NCI-H69 (cell line): ENCODE results near the gene NOL9.
A peak's percentile ranks its signal among the peaks of the same experiment; 100 is the strongest.
"Not testable (repeated sequence)": the region's sequence is repeated elsewhere in the genome, so short reads cannot be mapped to it uniquely, and the experiment has no call there.

ENCODE experiments used
- DNase-seq: peaks from one replicate; lab custom pipeline; 2025; lab: John Stamatoyannopoulos, UW

The NOL9 gene

GRCh38 chr1:6554031-6554906, at the start of gene NOL9:
TSS of gene NOL9 (minus strand) at chr1:6554513. CDS start at chr1:6554502, 11 bp downstream.
- peak; percentile 88 for DNase-seq

GRCh38 chr1:6603238-6603914, 49.1 kb upstream of the NOL9 start:
- no peak for DNase-seq

- DNase-seq: peak; percentile 83
Measured at GRCh38 chr1:6602669-6603237, 48.4 kb upstream of the NOL9 start, which contains the start of gene KLHL21. TSS of gene KLHL21 (minus strand) at chr1:6602869. CDS start at chr1:6602817, 52 bp downstream.

GRCh38 chr1:6601923-6602668, 47.8 kb upstream of the NOL9 start:
- DNase-seq: peak; percentile 58

- peak; percentile 39 for DNase-seq
Measured at GRCh38 chr1:6601049-6601922, 47.0 kb upstream of the NOL9 start.

- peak; percentile 6 for DNase-seq
Measured at GRCh38 chr1:6600410-6601048, 46.2 kb upstream of the NOL9 start.

GRCh38 chr1:6599991-6600390, 45.7 kb upstream of the NOL9 start:
- not testable (repeated sequence) for DNase-seq

- DNase-seq: no peak
Measured at GRCh38 chr1:6599141-6599975, 45.0 kb upstream of the NOL9 start.

GRCh38 chr1:6597777-6598131, 43.4 kb upstream of the NOL9 start:
- no peak for DNase-seq

- no peak for DNase-seq
Measured at GRCh38 chr1:6596886-6597776, 42.8 kb upstream of the NOL9 start.

- no peak for DNase-seq
Measured at GRCh38 chr1:6596351-6596750, 42.0 kb upstream of the NOL9 start.

- peak; percentile 58 for DNase-seq
Measured at GRCh38 chr1:6594977-6595740, 40.8 kb upstream of the NOL9 start.

- DNase-seq: no peak
Measured at GRCh38 chr1:6593810-6594209, 39.5 kb upstream of the NOL9 start.

- no peak for DNase-seq
Measured at GRCh38 chr1:6592865-6593593, 38.7 kb upstream of the NOL9 start.

GRCh38 chr1:6592441-6592840, 38.1 kb upstream of the NOL9 start:
- DNase-seq: no peak

- no peak for DNase-seq
Measured at GRCh38 chr1:6591644-6592043, 37.3 kb upstream of the NOL9 start.

GRCh38 chr1:6591222-6591621, 36.9 kb upstream of the NOL9 start:
- DNase-seq: no peak
